Activated T-cell treated with anti-CD3 and anti-CD28 coated beads, Interleukin-2, amount 50 U/mL, for 24 hours (primary cell): Measurements from ENCODE around the gene MCM3.

Experiments
- DNase-seq: peaks from one replicate; pipeline ENCODE4 v3.0.0-alpha.2; 2020
- H3K27ac Mint-ChIP-seq: 2 replicates; pipeline ENCODE4 v1.8.0; 2020; ENCODE audit warnings: mild to moderate bottlenecking, mixed read lengths
- H3K27me3 Mint-ChIP-seq: 2 replicates; pipeline ENCODE4 v1.8.0; 2020; ENCODE audit warnings: mixed read lengths
- H3K36me3 Mint-ChIP-seq: 2 replicates; pipeline ENCODE4 v1.8.0; 2020; ENCODE audit warnings: low read depth, mixed read lengths
- H3K4me1 Mint-ChIP-seq: 2 replicates; pipeline ENCODE4 v1.8.0; 2020; ENCODE audit warnings: low read depth, mixed read lengths
- H3K4me3 Mint-ChIP-seq: 2 replicates; pipeline ENCODE4 v1.8.0; 2020; ENCODE audit warnings: mild to moderate bottlenecking, moderate library complexity, mixed read lengths
- H3K9me3 Mint-ChIP-seq: 2 replicates; pipeline ENCODE4 v1.8.0; 2020; ENCODE audit warnings: mixed read lengths

MCM3 gene

GRCh38 chr6:52284460-52285176, at the start of gene MCM3:
MCM3 (minus strand) TSS chr6:52284742; CDS start chr6:52284674, 68 bp downstream.
- Mint-ChIP-seq H3K27ac (peak within 1 kb of the TSS; percentile 85), H3K4me3 (no peak within 1 kb of the TSS), H3K4me1 (peaks cover 44% of the 10 kb centered on the region), H3K9me3 (no peaks in the 10 kb centered on the region), H3K27me3 (no peaks in the 10 kb centered on the region), H3K36me3 (peaks cover 40% of the 10 kb centered on the region)
- peak; percentile 92 for DNase-seq

GRCh38 chr6:52333840-52334200, 49.3 kb upstream of the MCM3 start:
- H3K27me3 Mint-ChIP-seq = no peaks in the 10 kb centered on the region
- H3K4me3 Mint-ChIP-seq = no peak overlapping the region
- H3K9me3 Mint-ChIP-seq = no peaks in the 10 kb centered on the region
- no peaks in the 10 kb centered on the region for H3K36me3 Mint-ChIP-seq
- DNase-seq = no peak
- H3K27ac Mint-ChIP-seq = peak overlapping the region; percentile 65
- peaks cover 62% of the 10 kb centered on the region for H3K4me1 Mint-ChIP-seq

GRCh38 chr6:52331793-52332457, 47.4 kb upstream of the MCM3 start:
- H3K27me3 Mint-ChIP-seq = no peaks in the 10 kb centered on the region
- H3K36me3 Mint-ChIP-seq = no peaks in the 10 kb centered on the region
- no peak overlapping the region for H3K27ac Mint-ChIP-seq
- no peak overlapping the region for H3K4me3 Mint-ChIP-seq
- no peak for DNase-seq
- no peaks in the 10 kb centered on the region for H3K9me3 Mint-ChIP-seq
- peaks cover 48% of the 10 kb centered on the region for H3K4me1 Mint-ChIP-seq

- H3K9me3 Mint-ChIP-seq = no peaks in the 10 kb centered on the region
- no peaks in the 10 kb centered on the region for H3K36me3 Mint-ChIP-seq
- no peak overlapping the region for H3K4me3 Mint-ChIP-seq
- no peaks in the 10 kb centered on the region for H3K27me3 Mint-ChIP-seq
- DNase-seq = no peak
- H3K27ac Mint-ChIP-seq = peak overlapping the region; percentile 7
- H3K4me1 Mint-ChIP-seq = peaks cover 34% of the 10 kb centered on the region
These were observed 45.9 kb upstream of the MCM3 start for GRCh38 chr6:52330470-52330869.

- no peak for DNase-seq
- H3K4me3 Mint-ChIP-seq = no peak overlapping the region
- H3K4me1 Mint-ChIP-seq = peaks cover 18% of the 10 kb centered on the region
- H3K9me3 Mint-ChIP-seq = no peaks in the 10 kb centered on the region
- no peaks in the 10 kb centered on the region for H3K27me3 Mint-ChIP-seq
- no peak overlapping the region for H3K27ac Mint-ChIP-seq
- no peaks in the 10 kb centered on the region for H3K36me3 Mint-ChIP-seq
These were observed 44.2 kb upstream of the MCM3 start for GRCh38 chr6:52328729-52329128.

GRCh38 chr6:52328303-52328662, 43.7 kb upstream of the MCM3 start:
- H3K4me1 Mint-ChIP-seq = peaks cover 14% of the 10 kb centered on the region
- H3K4me3 Mint-ChIP-seq = no peak overlapping the region
- H3K27ac Mint-ChIP-seq = no peak overlapping the region
- H3K9me3 Mint-ChIP-seq = no peaks in the 10 kb centered on the region
- H3K27me3 Mint-ChIP-seq = no peaks in the 10 kb centered on the region
- no peak for DNase-seq
- no peaks in the 10 kb centered on the region for H3K36me3 Mint-ChIP-seq

- Mint-ChIP-seq H3K27ac (no peak overlapping the region), H3K36me3 (no peaks in the 10 kb centered on the region), H3K4me1 (peaks cover 2% of the 10 kb centered on the region)
These were observed 42.2 kb upstream of the MCM3 start for GRCh38 chr6:52326540-52327364.

GRCh38 chr6:52325695-52326471, 41.3 kb upstream of the MCM3 start:
- H3K27me3 Mint-ChIP-seq = no peaks in the 10 kb centered on the region
- no peaks in the 10 kb centered on the region for H3K9me3 Mint-ChIP-seq
- no peak overlapping the region for H3K27ac Mint-ChIP-seq
- DNase-seq = no peak
- H3K36me3 Mint-ChIP-seq = no peaks in the 10 kb centered on the region
- H3K4me3 Mint-ChIP-seq = no peak overlapping the region
- H3K4me1 Mint-ChIP-seq = no peaks in the 10 kb centered on the region

More at GRCh38 chr6:52326540-52327364, 42.2 kb upstream of the MCM3 start:
- no peak overlapping the region for H3K4me3 Mint-ChIP-seq
- DNase-seq = no peak
- H3K9me3 Mint-ChIP-seq = no peaks in the 10 kb centered on the region
- H3K27me3 Mint-ChIP-seq = no peaks in the 10 kb centered on the region

- no peaks in the 10 kb centered on the region for H3K9me3 Mint-ChIP-seq
- no peaks in the 10 kb centered on the region for H3K36me3 Mint-ChIP-seq
- H3K27me3 Mint-ChIP-seq = no peaks in the 10 kb centered on the region
- no peak overlapping the region for H3K4me3 Mint-ChIP-seq
- no peak overlapping the region for H3K27ac Mint-ChIP-seq
- H3K4me1 Mint-ChIP-seq = peaks cover 2% of the 10 kb centered on the region
- DNase-seq = no peak
These were observed 39.6 kb upstream of the MCM3 start for GRCh38 chr6:52324189-52324588.

- no peak for DNase-seq
- Mint-ChIP-seq H3K4me3 (no peak overlapping the region), H3K9me3 (no peaks in the 10 kb centered on the region), H3K27me3 (no peaks in the 10 kb centered on the region), H3K27ac (peak overlapping the region; percentile 19), H3K4me1 (peaks cover 18% of the 10 kb centered on the region), H3K36me3 (no peaks in the 10 kb centered on the region)
These were observed 33.5 kb upstream of the MCM3 start for GRCh38 chr6:52317841-52318581.

GRCh38 chr6:52317211-52317610, 32.7 kb upstream of the MCM3 start:
- Mint-ChIP-seq H3K27me3 (no peaks in the 10 kb centered on the region), H3K27ac (no peak overlapping the region), H3K4me3 (no peak overlapping the region)

GRCh38 chr6:52314752-52315151, 30.2 kb upstream of the MCM3 start:
- no peak overlapping the region for H3K27ac Mint-ChIP-seq
- H3K9me3 Mint-ChIP-seq = no peaks in the 10 kb centered on the region
- DNase-seq = no peak
- peaks cover 27% of the 10 kb centered on the region for H3K4me1 Mint-ChIP-seq
- H3K4me3 Mint-ChIP-seq = no peak overlapping the region
- no peaks in the 10 kb centered on the region for H3K36me3 Mint-ChIP-seq
- no peaks in the 10 kb centered on the region for H3K27me3 Mint-ChIP-seq

More at GRCh38 chr6:52317211-52317610, 32.7 kb upstream of the MCM3 start:
- H3K9me3 Mint-ChIP-seq = no peaks in the 10 kb centered on the region
- DNase-seq = no peak
- H3K36me3 Mint-ChIP-seq = no peaks in the 10 kb centered on the region
- peaks cover 21% of the 10 kb centered on the region for H3K4me1 Mint-ChIP-seq

GRCh38 chr6:52312461-52312860, 27.9 kb upstream of the MCM3 start:
- Mint-ChIP-seq H3K36me3 (no peaks in the 10 kb centered on the region), H3K4me1 (peaks cover 30% of the 10 kb centered on the region), H3K27ac (no peak overlapping the region), H3K4me3 (no peak overlapping the region), H3K9me3 (no peaks in the 10 kb centered on the region), H3K27me3 (no peaks in the 10 kb centered on the region)
- no peak for DNase-seq

GRCh38 chr6:52310932-52311331, 26.4 kb upstream of the MCM3 start:
- Mint-ChIP-seq H3K36me3 (no peaks in the 10 kb centered on the region), H3K27me3 (no peaks in the 10 kb centered on the region), H3K27ac (no peak overlapping the region), H3K9me3 (no peaks in the 10 kb centered on the region), H3K4me1 (peaks cover 41% of the 10 kb centered on the region), H3K4me3 (no peak overlapping the region)
- DNase-seq = no peak
